RWPE1 (cell line): ENCODE results near the gene HECTD4.
A peak's percentile ranks its signal among the peaks of the same experiment; 100 is the strongest.

Experiments
- CTCF ChIA-PET: fragments of 350-600 bp; sonication (Branson Sonifier 250); formaldehyde crosslinking; extraction: SDS; loops from one replicate; lab custom pipeline; 2021; lab: Yijun Ruan, JAX
- POLR2A ChIA-PET: fragments of 400-600 bp; formaldehyde crosslinking; extraction: SDS; loops from one replicate; lab custom pipeline; 2020; ENCODE audit warnings: antibody characterized with exemption; ENCODE audit not compliant: low non-redundant PET; lab: Yijun Ruan, JAX
- DNase-seq: peaks from one replicate; pipeline ENCODE4 v3.0.0; 2012; ENCODE audit warnings: low spot score
- H3K27ac ChIP-seq: fragments of 450-650 bp; 2 replicates; pipeline ENCODE4 v1.5.1; 2017
- TF ChIP-seq, protein P1 (sequence below): fragments of 450-650 bp; conservative IDR thresholded peaks from 2 replicates; pipeline ENCODE4 v1.5.1; 2017; ENCODE audit warnings: low read depth, mild to moderate bottlenecking

The HECTD4 gene

GRCh38 chr12:112170376-112170775, 211.9 kb downstream of the HECTD4 start:
- H3K27ac ChIP-seq, result peak overlapping the region; percentile 41
- peak; percentile 30 for DNase-seq
- POLR2A ChIA-PET, result no interaction called here
- CTCF ChIA-PET, result interaction anchor here (0.6 kb wide), 1 partner anchor 17 kb away, joined by 4 read pairs; no protein-coding TSS in a partner anchor
- TF ChIP-seq, protein P1, sequence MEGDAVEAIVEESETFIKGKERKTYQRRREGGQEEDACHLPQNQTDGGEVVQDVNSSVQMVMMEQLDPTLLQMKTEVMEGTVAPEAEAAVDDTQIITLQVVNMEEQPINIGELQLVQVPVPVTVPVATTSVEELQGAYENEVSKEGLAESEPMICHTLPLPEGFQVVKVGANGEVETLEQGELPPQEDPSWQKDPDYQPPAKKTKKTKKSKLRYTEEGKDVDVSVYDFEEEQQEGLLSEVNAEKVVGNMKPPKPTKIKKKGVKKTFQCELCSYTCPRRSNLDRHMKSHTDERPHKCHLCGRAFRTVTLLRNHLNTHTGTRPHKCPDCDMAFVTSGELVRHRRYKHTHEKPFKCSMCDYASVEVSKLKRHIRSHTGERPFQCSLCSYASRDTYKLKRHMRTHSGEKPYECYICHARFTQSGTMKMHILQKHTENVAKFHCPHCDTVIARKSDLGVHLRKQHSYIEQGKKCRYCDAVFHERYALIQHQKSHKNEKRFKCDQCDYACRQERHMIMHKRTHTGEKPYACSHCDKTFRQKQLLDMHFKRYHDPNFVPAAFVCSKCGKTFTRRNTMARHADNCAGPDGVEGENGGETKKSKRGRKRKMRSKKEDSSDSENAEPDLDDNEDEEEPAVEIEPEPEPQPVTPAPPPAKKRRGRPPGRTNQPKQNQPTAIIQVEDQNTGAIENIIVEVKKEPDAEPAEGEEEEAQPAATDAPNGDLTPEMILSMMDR, result peak; percentile 38; the same call in 1 of the 2 replicates

DNA sequence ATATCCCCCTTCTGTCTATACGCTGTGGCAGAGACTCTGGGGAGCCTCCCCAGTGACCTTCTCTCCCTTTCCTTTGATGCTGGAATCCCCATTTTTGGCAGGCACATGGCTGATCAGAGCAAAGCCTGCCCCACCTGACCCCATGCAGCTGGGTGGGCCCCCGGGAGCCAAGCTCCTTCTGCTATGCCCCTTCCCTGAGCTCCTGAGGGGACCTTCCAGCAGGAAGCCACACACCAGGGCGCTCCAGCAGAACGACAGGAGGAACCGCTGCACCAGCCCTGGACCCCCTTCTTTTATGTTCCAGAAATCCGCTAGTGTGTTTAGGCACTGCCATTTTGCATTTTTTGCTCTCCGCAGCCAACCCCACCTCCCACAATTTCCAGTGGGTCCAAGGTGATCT, 212.3 kb downstream of the HECTD4 start:
- H3K27ac ChIP-seq, result peak overlapping the region; percentile 41
- CTCF ChIA-PET, result interaction anchor here (0.6 kb wide), 2 partner anchors 44 to 89 kb away, joined by 3 to 5 read pairs; no protein-coding TSS in a partner anchor
- DNase-seq, result no peak
- TF ChIP-seq, protein P1, result no peak
- POLR2A ChIA-PET, result no interaction called here

DNA sequence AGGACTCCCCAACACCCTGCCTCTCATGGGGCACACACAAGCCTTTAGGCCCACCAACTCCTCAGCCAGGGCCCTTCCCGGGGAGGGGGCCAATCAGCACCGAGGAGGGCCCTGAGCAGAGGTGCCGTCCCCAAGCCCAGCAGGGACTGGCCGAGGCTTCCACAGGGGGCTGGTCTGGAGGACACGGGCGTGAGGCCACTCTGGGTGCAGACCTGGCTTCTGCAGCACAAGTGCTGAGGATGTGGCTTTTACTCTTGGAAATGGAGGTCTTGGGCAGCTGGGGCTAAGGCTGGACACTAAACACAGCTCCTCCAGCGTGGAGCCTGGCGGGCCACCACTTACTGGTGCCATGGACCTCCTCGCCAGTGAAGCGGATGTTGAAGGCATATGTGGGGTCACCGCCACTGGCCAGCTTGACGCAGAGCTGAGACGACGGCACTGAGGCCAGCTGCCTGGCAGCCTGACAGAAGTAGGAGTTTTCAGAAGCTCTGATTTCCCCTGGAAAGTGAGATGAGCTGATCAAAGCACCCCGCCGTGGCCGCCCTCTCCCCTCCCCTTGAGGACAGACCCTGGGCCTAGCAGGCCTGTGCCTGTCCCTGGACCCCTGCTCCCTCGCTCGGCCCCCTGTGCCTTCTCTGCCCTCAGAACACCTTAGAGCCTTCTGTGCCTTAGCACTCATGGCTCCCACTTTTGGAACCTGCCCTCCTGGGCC, 212.9 kb downstream of the HECTD4 start:
- CTCF ChIA-PET, result interaction anchor here (0.6 kb wide), 2 partner anchors 44 to 88 kb away, joined by 3 to 5 read pairs; no protein-coding TSS in a partner anchor
- POLR2A ChIA-PET, result interaction anchor here (0.5 to 0.6 kb wide), 2 partner anchors 144 to 452 kb away, joined by 5 read pairs; no protein-coding TSS in a partner anchor
- no peak for DNase-seq
- TF ChIP-seq, protein P1, result no peak
- peak overlapping the region; percentile 41 for H3K27ac ChIP-seq

GRCh38 chr12:112168561-112168971, 213.7 kb downstream of the HECTD4 start:
- H3K27ac ChIP-seq, result no peak overlapping the region
- DNase-seq, result no peak
- ChIA-PET CTCF (no interaction called here), POLR2A (interaction anchor here (0.5 to 0.6 kb wide), 2 partner anchors 143 to 451 kb away, joined by 5 read pairs; no protein-coding TSS in a partner anchor)
- TF ChIP-seq, protein P1, result no peak

- ChIA-PET POLR2A (no interaction called here), CTCF (no interaction called here)
- no peak for DNase-seq
- no peak overlapping the region for H3K27ac ChIP-seq
- TF ChIP-seq, protein P1, result no peak
Observed at GRCh38 chr12:112167718-112168525, 214.3 kb downstream of the HECTD4 start.

DNA sequence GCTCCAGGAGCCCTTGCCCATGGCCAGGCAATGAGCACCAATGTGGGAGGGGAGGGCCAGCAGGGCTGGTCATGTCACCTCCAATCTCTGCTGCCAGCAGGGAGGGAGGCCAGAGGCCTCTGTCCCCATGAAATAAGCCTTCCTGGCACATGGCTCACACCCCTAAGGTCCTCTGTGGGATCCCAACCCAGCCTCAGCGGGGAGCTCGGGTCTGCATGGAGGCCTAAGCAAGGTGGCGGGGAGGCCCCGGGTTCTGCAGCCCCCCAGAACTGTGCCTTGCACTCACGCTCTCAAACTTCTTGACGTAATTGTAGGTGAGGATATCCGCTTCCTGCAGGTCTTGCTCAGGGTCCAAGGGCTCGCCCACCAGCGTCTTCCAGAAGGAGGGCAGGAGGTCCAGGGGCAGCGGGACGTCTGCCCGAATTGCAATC, 215.2 kb downstream of the HECTD4 start:
- DNase-seq, result no peak
- ChIA-PET CTCF (no interaction called here), POLR2A (no interaction called here)
- no peak overlapping the region for H3K27ac ChIP-seq
- TF ChIP-seq, protein P1, result no peak
